Loucy (cell line): Measurements from ENCODE around the gene UBE2C.

ENCODE experiments used
- H2AFZ ChIP-seq: fragments of 200-600 bp; sonication (generic); 2 replicates; pipeline ENCODE4 v1.6.0; 2016; ENCODE audit warnings: antibody characterized with exemption, mild to moderate bottlenecking, low read length, moderate library complexity
- H3F3A ChIP-seq: fragments of 200-600 bp; 2 replicates; pipeline ENCODE4 v1.6.0; 2016; ENCODE audit warnings: antibody characterized with exemption, low read depth, mild to moderate bottlenecking
- H3K27me3 ChIP-seq: fragments of 200-600 bp; sonication (generic); 2 replicates; pipeline ENCODE4 v1.6.1; 2014; ENCODE audit warnings: low read length, mild to moderate bottlenecking; ENCODE audit not compliant: insufficient read depth, poor library complexity, severe bottlenecking
- H3K36me3 ChIP-seq: fragments of 200-600 bp; sonication (generic); 2 replicates; pipeline ENCODE4 v1.6.1; 2016; ENCODE audit warnings: low read length; ENCODE audit not compliant: insufficient read depth
- H3K4me1 ChIP-seq: fragments of 200-600 bp; sonication (generic); 2 replicates; pipeline ENCODE4 v1.5.1; 2014; ENCODE audit warnings: low read length, mild to moderate bottlenecking; ENCODE audit not compliant: insufficient read depth, poor library complexity, severe bottlenecking
- H3K4me2 ChIP-seq: fragments of 200-600 bp; sonication (generic); 2 replicates; pipeline ENCODE4 v1.6.0; 2014; ENCODE audit warnings: antibody characterized with exemption, low read length, low read depth, mild to moderate bottlenecking; ENCODE audit not compliant: poor library complexity, severe bottlenecking
- H3K4me3 ChIP-seq: fragments of 200-600 bp; sonication (generic); 2 replicates; pipeline ENCODE4 v1.5.1; 2014; ENCODE audit warnings: low read length, mild to moderate bottlenecking, mixed read lengths; ENCODE audit not compliant: poor library complexity, severe bottlenecking
- H3K79me2 ChIP-seq: fragments of 200-600 bp; sonication (generic); 2 replicates; pipeline ENCODE4 v1.6.1; 2014; ENCODE audit warnings: low read length; ENCODE audit not compliant: insufficient read depth
- H3K9ac ChIP-seq: fragments of 200-600 bp; sonication (generic); 2 replicates; pipeline ENCODE4 v1.6.0; 2014; ENCODE audit warnings: mild to moderate bottlenecking, low read depth, low read length, moderate library complexity; ENCODE audit not compliant: poor library complexity, severe bottlenecking
- H3K9me2 ChIP-seq: fragments of 200-600 bp; sonication (generic); replicated peaks from 2 replicates; pipeline ENCODE4 v1.6.1; 2016; ENCODE audit warnings: low read depth, low read length, mixed read lengths
- H3K9me3 ChIP-seq: fragments of 200-600 bp; sonication (generic); 2 replicates; pipeline ENCODE4 v1.6.1; 2014; ENCODE audit warnings: mild to moderate bottlenecking, antibody characterized with exemption, low read length, low read depth; ENCODE audit not compliant: insufficient read depth
- H4K20me1 ChIP-seq: fragments of 200-600 bp; sonication (generic); 2 replicates; pipeline ENCODE4 v1.6.0; 2014; ENCODE audit warnings: antibody characterized with exemption, low read length, mild to moderate bottlenecking; ENCODE audit not compliant: insufficient read depth, poor library complexity, severe bottlenecking
- CTCF ChIP-seq: fragments of 200-600 bp; sonication (generic); conservative IDR thresholded peaks from 2 replicates; pipeline ENCODE4 v1.5.1; 2014; ENCODE audit warnings: mild to moderate bottlenecking, antibody characterized with exemption, low read length
- EZH2phosphoT487 ChIP-seq: fragments of 200-600 bp; IDR thresholded peaks from 2 replicates; pipeline ENCODE4 v1.6.1; 2018; ENCODE audit warnings: antibody characterized with exemption, mild to moderate bottlenecking, moderate library complexity, borderline replicate concordance

The UBE2C gene

GRCh38 chr20:45765980-45766379 is 46.5 kb upstream of the UBE2C start:
- H3K36me3 ChIP-seq: no peaks in the 10 kb centered on the region
- H4K20me1 ChIP-seq: no peaks in the 10 kb centered on the region
- no peaks in the 10 kb centered on the region for H3K27me3 ChIP-seq
- no peak overlapping the region for H3K4me3 ChIP-seq
- H3K79me2 ChIP-seq: no peaks in the 10 kb centered on the region
- no peaks in the 10 kb centered on the region for H3K4me1 ChIP-seq
- no peak overlapping the region for H3K4me2 ChIP-seq
- no peak overlapping the region for H3K9ac ChIP-seq
- no peaks in the 10 kb centered on the region for H3K9me2 ChIP-seq
- TF ChIP-seq EZH2phosphoT487 (no peak), CTCF (no peak)
- peak overlapping the region; percentile 33; the same call in 1 of the 2 replicates for H2AFZ ChIP-seq
- H3K9me3 ChIP-seq: no peaks in the 10 kb centered on the region
- H3F3A ChIP-seq: no peaks in the 10 kb centered on the region

- H3K9me2 ChIP-seq: no peaks in the 10 kb centered on the region
- H3K36me3 ChIP-seq: no peaks in the 10 kb centered on the region
- no peaks in the 10 kb centered on the region for H3K27me3 ChIP-seq
- H3K9me3 ChIP-seq: no peaks in the 10 kb centered on the region
- no peaks in the 10 kb centered on the region for H3K4me1 ChIP-seq
- H4K20me1 ChIP-seq: no peaks in the 10 kb centered on the region
- no peak overlapping the region for H3K9ac ChIP-seq
- H3K4me2 ChIP-seq: no peak overlapping the region
- H3K79me2 ChIP-seq: no peaks in the 10 kb centered on the region
- H2AFZ ChIP-seq: no peak overlapping the region
- no peak for TF ChIP-seq EZH2phosphoT487
- no peak for TF ChIP-seq CTCF
- no peak overlapping the region for H3K4me3 ChIP-seq
- H3F3A ChIP-seq: no peaks in the 10 kb centered on the region
These were observed 44.0 kb upstream of the UBE2C start for GRCh38 chr20:45768479-45768878.

GRCh38 chr20:45771182-45771759 is 41.2 kb upstream of the UBE2C start:
- no peaks in the 10 kb centered on the region for H3K9me3 ChIP-seq
- H3K4me1 ChIP-seq: no peaks in the 10 kb centered on the region
- H3K27me3 ChIP-seq: no peaks in the 10 kb centered on the region
- H3F3A ChIP-seq: no peaks in the 10 kb centered on the region
- no peak overlapping the region for H3K9ac ChIP-seq
- H2AFZ ChIP-seq: peak overlapping the region; percentile 99
- H3K79me2 ChIP-seq: no peaks in the 10 kb centered on the region
- H3K9me2 ChIP-seq: no peaks in the 10 kb centered on the region
- H3K4me3 ChIP-seq: no peak overlapping the region
- peak overlapping the region; percentile 30 for H3K4me2 ChIP-seq
- H3K36me3 ChIP-seq: no peaks in the 10 kb centered on the region
- H4K20me1 ChIP-seq: no peaks in the 10 kb centered on the region
- TF ChIP-seq CTCF (peak; percentile 98), EZH2phosphoT487 (no peak)
